HEK293 (cell line): ENCODE results near the gene GFM1.

Experiments
- CTCF ChIA-PET: fragments of 350-600 bp; formaldehyde crosslinking; extraction: SDS; loops from one replicate; lab custom pipeline; 2021; ENCODE audit warnings: antibody characterized with exemption; lab: Yijun Ruan, JAX
- POLR2A ChIA-PET: fragments of 300-600 bp; formaldehyde crosslinking; extraction: SDS; loops from one replicate; lab custom pipeline; 2020; ENCODE audit warnings: antibody characterized with exemption, inconsistent platforms; lab: Yijun Ruan, JAX
- H3K27ac ChIP-seq: fragments of 200-500 bp; sonication (Bioruptor generic); 2 replicates; pipeline ENCODE4 v1.5.1; 2014; ENCODE audit warnings: low read depth, low read length, control low read depth, inconsistent platforms; ENCODE audit errors: extremely low read depth
- H3K36me3 ChIP-seq, 2 experiments: fragments of 200-500 bp in 1 of 2; sonication (Bioruptor generic) in 1 of 2; 1 replicate in 1 of 2; 2 replicates in 1 of 2; pipeline ENCODE4 v1.5.1; 2014 to 2017; ENCODE audit warnings: inconsistent platforms in 2 of 2, low read length in 2 of 2; ENCODE audit not compliant: control insufficient read depth in 2 of 2, insufficient read depth in 1 of 2
- H3K4me1 ChIP-seq: fragments of 200-500 bp; sonication (Bioruptor generic); 2 replicates; pipeline ENCODE4 v1.5.1; 2014; ENCODE audit warnings: mild to moderate bottlenecking, low read length, inconsistent platforms; ENCODE audit not compliant: control insufficient read depth, insufficient read depth
- H3K4me3 ChIP-seq: 2 replicates; pipeline ENCODE4 v1.5.1; 2011; ENCODE audit warnings: low read depth, mild to moderate bottlenecking, control low read depth, low read length, moderate library complexity
- H3K9me3 ChIP-seq: fragments of 200-500 bp; sonication (Bioruptor generic); 2 replicates; pipeline ENCODE4 v1.5.1; 2014; ENCODE audit warnings: low read depth, low read length, inconsistent platforms; ENCODE audit not compliant: control insufficient read depth, insufficient read depth
- EGR2 ChIP-seq: fragments of 450-650 bp; formaldehyde crosslinking; IDR thresholded peaks from 2 replicates; pipeline ENCODE4 v1.5.1; 2016; ENCODE audit warnings: low read depth, missing biosample characterization, missing genetic modification characterization
- GLIS1 ChIP-seq: fragments of 450-650 bp; formaldehyde crosslinking; IDR thresholded peaks from 2 replicates; pipeline ENCODE4 v1.5.1; 2016; ENCODE audit warnings: missing biosample characterization, missing genetic modification characterization
- SETDB1 ChIP-seq: IDR thresholded peaks from one replicate; pipeline ENCODE4 v1.6.1; 2017; ENCODE audit warnings: mild to moderate bottlenecking, low read length, moderate library complexity, mixed read lengths; ENCODE audit not compliant: insufficient read length
- ZBTB1 ChIP-seq: fragments of 450-650 bp; formaldehyde crosslinking; IDR thresholded peaks from 2 replicates; pipeline ENCODE4 v1.5.1; 2016; ENCODE audit warnings: missing biosample characterization, missing genetic modification characterization
- ZFHX2 ChIP-seq: fragments of 450-650 bp; formaldehyde crosslinking; conservative IDR thresholded peaks from 2 replicates; pipeline ENCODE4 v1.5.1; 2016; ENCODE audit warnings: missing biosample characterization, missing genetic modification characterization
- ZNF138 ChIP-seq: fragments of 450-650 bp; formaldehyde crosslinking; IDR thresholded peaks from 2 replicates; pipeline ENCODE4 v1.5.1; 2016; ENCODE audit warnings: missing biosample characterization, missing genetic modification characterization, borderline replicate concordance
- ZNF654 ChIP-seq: fragments of 450-650 bp; formaldehyde crosslinking; IDR thresholded peaks from 2 replicates; pipeline ENCODE4 v1.5.1; 2016; ENCODE audit warnings: low read depth, missing biosample characterization, missing genetic modification characterization
- ZNF660 ChIP-seq: fragments of 450-650 bp; IDR thresholded peaks from 2 replicates; pipeline ENCODE4 v1.5.1; 2018; ENCODE audit warnings: missing biosample characterization, mild to moderate bottlenecking, missing genetic modification characterization
- ZNF843 ChIP-seq: fragments of 450-650 bp; formaldehyde crosslinking; IDR thresholded peaks from 2 replicates; pipeline ENCODE4 v1.5.1; 2016; ENCODE audit warnings: missing biosample characterization, missing genetic modification characterization
- ZXDB ChIP-seq: fragments of 450-650 bp; formaldehyde crosslinking; IDR thresholded peaks from 2 replicates; pipeline ENCODE4 v1.5.1; 2016; ENCODE audit warnings: missing biosample characterization, missing genetic modification characterization
- TF ChIP-seq, protein P1 (sequence below): fragments of 450-650 bp; formaldehyde crosslinking; conservative IDR thresholded peaks from 2 replicates; pipeline ENCODE4 v1.5.1; 2016; ENCODE audit warnings: low read depth, missing biosample characterization, missing genetic modification characterization
- TF ChIP-seq, protein P2 (sequence below): fragments of 450-650 bp; formaldehyde crosslinking; IDR thresholded peaks from 2 replicates; pipeline ENCODE4 v1.5.1; 2016; ENCODE audit warnings: missing biosample characterization, missing genetic modification characterization
- TF ChIP-seq, protein P3 (sequence below): fragments of 450-650 bp; IDR thresholded peaks from 2 replicates; pipeline ENCODE4 v1.5.1; 2018; ENCODE audit warnings: missing biosample characterization, missing genetic modification characterization
- TF ChIP-seq, protein P4 (sequence below): fragments of 450-650 bp; formaldehyde crosslinking; IDR thresholded peaks from 2 replicates; pipeline ENCODE4 v1.5.1; 2017; ENCODE audit warnings: missing biosample characterization, missing genetic modification characterization
- TF ChIP-seq, protein P5 (sequence below): fragments of 450-650 bp; formaldehyde crosslinking; IDR thresholded peaks from 2 replicates; pipeline ENCODE4 v1.5.1; 2016; ENCODE audit warnings: missing biosample characterization, missing genetic modification characterization

GFM1 gene

DNA sequence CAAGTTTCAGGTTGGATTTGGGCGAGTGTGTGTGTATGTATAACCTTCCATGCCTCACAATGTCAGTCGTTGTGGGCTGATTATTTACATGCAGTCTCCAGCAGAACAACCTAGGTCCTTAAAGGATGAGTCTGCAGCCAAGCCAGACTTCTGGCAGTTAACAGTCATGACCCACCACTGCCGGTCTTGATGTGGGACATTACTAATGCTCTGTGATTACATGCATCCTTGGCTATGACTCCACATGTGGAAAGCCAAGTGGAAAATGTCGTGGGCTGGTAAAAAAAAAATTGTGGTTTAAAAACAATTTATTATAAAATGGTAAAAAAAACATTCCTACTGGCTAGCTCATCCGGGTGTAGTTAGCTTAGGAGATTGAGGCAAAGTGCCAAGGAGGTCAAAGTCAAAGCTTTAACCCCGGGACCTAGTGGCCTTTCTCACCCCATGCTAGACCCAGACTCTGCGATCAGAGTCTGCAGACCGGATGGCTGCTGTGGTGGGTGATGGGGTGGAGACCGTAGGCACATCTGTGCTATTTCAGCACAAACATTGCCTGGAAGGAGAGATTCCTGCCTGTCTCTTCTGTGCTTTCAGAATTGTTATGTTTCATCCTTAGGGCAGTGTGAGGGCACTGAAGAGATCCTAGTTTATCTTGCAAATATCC lies 81.2 kb downstream of the GFM1 start (continued):
- TF ChIP-seq, protein P1, sequence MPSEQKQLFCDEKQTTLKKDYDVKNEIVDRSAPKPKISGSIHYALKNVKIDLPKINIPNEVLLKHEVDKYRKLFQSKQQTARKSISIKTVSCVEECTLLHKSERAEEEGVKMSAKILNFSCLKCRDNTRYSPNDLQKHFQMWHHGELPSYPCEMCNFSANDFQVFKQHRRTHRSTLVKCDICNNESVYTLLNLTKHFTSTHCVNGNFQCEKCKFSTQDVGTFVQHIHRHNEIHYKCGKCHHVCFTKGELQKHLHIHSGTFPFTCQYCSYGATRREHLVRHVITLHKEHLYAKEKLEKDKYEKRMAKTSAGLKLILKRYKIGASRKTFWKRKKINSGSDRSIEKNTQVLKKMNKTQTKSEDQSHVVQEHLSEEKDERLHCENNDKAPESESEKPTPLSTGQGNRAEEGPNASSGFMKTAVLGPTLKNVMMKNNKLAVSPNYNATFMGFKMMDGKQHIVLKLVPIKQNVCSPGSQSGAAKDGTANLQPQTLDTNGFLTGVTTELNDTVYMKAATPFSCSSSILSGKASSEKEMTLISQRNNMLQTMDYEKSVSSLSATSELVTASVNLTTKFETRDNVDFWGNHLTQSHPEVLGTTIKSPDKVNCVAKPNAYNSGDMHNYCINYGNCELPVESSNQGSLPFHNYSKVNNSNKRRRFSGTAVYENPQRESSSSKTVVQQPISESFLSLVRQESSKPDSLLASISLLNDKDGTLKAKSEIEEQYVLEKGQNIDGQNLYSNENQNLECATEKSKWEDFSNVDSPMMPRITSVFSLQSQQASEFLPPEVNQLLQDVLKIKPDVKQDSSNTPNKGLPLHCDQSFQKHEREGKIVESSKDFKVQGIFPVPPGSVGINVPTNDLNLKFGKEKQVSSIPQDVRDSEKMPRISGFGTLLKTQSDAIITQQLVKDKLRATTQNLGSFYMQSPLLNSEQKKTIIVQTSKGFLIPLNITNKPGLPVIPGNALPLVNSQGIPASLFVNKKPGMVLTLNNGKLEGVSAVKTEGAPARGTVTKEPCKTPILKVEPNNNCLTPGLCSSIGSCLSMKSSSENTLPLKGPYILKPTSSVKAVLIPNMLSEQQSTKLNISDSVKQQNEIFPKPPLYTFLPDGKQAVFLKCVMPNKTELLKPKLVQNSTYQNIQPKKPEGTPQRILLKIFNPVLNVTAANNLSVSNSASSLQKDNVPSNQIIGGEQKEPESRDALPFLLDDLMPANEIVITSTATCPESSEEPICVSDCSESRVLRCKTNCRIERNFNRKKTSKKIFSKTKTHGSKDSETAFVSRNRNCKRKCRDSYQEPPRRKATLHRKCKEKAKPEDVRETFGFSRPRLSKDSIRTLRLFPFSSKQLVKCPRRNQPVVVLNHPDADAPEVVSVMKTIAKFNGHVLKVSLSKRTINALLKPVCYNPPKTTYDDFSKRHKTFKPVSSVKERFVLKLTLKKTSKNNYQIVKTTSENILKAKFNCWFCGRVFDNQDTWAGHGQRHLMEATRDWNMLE (tag by site-specific recombination), result no peak
- no peak for TF ChIP-seq ZNF138
- TF ChIP-seq ZNF843, result no peak

DNA sequence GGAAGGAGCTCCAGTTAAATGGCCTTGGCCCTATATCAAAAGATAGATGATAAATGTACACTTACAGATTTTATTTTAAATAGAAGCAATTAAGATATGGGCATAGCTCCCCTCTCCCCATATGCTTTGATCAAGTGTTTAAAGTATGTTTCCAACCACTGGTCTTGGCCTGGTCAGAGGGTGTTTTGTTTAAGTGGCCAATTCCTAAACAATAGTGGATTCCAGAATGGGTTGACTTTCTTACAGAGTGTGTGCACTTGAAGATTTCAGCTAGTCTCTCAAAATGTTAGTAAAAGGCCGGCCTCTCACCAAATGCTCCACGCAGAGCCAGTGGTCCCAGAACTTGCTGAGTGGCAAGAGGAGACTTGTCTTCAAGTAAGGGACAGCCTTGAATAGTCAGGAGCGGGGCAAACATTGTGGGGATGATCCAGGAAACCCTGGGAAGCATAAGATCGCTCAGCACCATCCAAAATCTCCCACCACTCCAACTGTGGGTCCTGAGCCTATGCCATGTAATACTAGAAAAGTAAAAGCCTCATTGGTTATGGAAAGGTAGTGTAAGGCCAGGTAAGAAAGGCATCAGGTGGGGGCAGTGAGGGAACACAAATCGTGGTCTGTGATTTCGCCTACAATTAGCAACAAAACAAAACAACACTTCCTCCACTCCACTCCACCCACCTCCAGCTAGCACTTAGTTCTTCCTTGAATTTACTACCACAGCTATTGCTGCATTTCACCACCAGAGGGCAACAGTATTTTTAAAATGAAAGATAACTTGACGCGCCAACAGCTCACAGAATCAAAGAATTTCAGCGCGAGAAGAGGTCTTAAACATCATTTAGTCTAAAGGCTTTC lies 83.1 kb downstream of the GFM1 start:
- no peaks in the 10 kb centered on the region for H3K36me3 ChIP-seq
- POLR2A ChIA-PET, result no interaction called here
- CTCF ChIA-PET, result interaction anchor here (0.6 to 4.2 kb wide), 27 partner anchors 9 to 1579 kb away, joined by 3 to 23 read pairs (median 4); no protein-coding TSS in a partner anchor
- no peak overlapping the region for H3K27ac ChIP-seq
- H3K4me3 ChIP-seq, result no peak overlapping the region
- TF ChIP-seq GLIS1 (tag by site-specific recombination), result no peak
- TF ChIP-seq, protein P2, sequence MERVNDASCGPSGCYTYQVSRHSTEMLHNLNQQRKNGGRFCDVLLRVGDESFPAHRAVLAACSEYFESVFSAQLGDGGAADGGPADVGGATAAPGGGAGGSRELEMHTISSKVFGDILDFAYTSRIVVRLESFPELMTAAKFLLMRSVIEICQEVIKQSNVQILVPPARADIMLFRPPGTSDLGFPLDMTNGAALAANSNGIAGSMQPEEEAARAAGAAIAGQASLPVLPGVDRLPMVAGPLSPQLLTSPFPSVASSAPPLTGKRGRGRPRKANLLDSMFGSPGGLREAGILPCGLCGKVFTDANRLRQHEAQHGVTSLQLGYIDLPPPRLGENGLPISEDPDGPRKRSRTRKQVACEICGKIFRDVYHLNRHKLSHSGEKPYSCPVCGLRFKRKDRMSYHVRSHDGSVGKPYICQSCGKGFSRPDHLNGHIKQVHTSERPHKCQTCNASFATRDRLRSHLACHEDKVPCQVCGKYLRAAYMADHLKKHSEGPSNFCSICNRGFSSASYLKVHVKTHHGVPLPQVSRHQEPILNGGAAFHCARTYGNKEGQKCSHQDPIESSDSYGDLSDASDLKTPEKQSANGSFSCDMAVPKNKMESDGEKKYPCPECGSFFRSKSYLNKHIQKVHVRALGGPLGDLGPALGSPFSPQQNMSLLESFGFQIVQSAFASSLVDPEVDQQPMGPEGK (tag by site-specific recombination), result no peak
- no peak for TF ChIP-seq ZXDB
- TF ChIP-seq ZNF660 (tag by site-specific recombination), result 0 out of 2 replicates have a peak, but pooled peaks have one; percentile 45
- TF ChIP-seq, protein P3, sequence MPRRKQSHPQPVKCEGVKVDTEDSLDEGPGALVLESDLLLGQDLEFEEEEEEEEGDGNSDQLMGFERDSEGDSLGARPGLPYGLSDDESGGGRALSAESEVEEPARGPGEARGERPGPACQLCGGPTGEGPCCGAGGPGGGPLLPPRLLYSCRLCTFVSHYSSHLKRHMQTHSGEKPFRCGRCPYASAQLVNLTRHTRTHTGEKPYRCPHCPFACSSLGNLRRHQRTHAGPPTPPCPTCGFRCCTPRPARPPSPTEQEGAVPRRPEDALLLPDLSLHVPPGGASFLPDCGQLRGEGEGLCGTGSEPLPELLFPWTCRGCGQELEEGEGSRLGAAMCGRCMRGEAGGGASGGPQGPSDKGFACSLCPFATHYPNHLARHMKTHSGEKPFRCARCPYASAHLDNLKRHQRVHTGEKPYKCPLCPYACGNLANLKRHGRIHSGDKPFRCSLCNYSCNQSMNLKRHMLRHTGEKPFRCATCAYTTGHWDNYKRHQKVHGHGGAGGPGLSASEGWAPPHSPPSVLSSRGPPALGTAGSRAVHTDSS (tag by site-specific recombination), result no peak
- TF ChIP-seq, protein P4, sequence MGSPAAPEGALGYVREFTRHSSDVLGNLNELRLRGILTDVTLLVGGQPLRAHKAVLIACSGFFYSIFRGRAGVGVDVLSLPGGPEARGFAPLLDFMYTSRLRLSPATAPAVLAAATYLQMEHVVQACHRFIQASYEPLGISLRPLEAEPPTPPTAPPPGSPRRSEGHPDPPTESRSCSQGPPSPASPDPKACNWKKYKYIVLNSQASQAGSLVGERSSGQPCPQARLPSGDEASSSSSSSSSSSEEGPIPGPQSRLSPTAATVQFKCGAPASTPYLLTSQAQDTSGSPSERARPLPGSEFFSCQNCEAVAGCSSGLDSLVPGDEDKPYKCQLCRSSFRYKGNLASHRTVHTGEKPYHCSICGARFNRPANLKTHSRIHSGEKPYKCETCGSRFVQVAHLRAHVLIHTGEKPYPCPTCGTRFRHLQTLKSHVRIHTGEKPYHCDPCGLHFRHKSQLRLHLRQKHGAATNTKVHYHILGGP (tag by site-specific recombination), result no peak
- no peak for TF ChIP-seq SETDB1
- TF ChIP-seq EGR2 (tag by site-specific recombination), result 0 out of 2 replicates have a peak, but pooled peaks have one; percentile 21
- TF ChIP-seq, protein P5, sequence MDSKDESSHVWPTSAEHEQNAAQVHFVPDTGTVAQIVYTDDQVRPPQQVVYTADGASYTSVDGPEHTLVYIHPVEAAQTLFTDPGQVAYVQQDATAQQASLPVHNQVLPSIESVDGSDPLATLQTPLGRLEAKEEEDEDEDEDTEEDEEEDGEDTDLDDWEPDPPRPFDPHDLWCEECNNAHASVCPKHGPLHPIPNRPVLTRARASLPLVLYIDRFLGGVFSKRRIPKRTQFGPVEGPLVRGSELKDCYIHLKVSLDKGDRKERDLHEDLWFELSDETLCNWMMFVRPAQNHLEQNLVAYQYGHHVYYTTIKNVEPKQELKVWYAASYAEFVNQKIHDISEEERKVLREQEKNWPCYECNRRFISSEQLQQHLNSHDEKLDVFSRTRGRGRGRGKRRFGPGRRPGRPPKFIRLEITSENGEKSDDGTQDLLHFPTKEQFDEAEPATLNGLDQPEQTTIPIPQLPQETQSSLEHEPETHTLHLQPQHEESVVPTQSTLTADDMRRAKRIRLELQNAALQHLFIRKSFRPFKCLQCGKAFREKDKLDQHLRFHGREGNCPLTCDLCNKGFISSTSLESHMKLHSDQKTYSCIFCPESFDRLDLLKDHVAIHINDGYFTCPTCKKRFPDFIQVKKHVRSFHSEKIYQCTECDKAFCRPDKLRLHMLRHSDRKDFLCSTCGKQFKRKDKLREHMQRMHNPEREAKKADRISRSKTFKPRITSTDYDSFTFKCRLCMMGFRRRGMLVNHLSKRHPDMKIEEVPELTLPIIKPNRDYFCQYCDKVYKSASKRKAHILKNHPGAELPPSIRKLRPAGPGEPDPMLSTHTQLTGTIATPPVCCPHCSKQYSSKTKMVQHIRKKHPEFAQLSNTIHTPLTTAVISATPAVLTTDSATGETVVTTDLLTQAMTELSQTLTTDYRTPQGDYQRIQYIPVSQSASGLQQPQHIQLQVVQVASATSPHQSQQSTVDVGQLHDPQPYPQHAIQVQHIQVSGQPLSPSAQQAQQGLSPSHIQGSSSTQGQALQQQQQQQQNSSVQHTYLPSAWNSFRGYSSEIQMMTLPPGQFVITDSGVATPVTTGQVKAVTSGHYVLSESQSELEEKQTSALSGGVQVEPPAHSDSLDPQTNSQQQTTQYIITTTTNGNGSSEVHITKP (tag by site-specific recombination), result peak; percentile 37; the same call in 1 of the 2 replicates
- peak; percentile 73 for TF ChIP-seq ZNF654 (tag by site-specific recombination)
- peak; percentile 50 for TF ChIP-seq ZFHX2 (tag by site-specific recombination)
- no peak for TF ChIP-seq ZBTB1 (tag by site-specific recombination)
- TF ChIP-seq, all 188 proteins: peak for 5
- no peaks in the 10 kb centered on the region for H3K9me3 ChIP-seq
- peaks cover 4% of the 10 kb centered on the region for H3K4me1 ChIP-seq
